PFSK-1 (cell line): ENCODE data around the gene DNAH14.

Experiments
- FOXP2 ChIP-seq: optimal IDR thresholded peaks from 2 replicates; pipeline ENCODE3; 2011; ENCODE audit warnings: borderline replicate concordance, control low read depth, inconsistent platforms; ENCODE audit not compliant: insufficient read depth; ENCODE audit errors: extremely low read length, extremely low read depth
- POLR2AphosphoS5 ChIP-seq: IDR thresholded peaks from 2 replicates; pipeline ENCODE4 v1.6.1; 2012; ENCODE audit warnings: low read depth, mild to moderate bottlenecking, control low read depth, low read length, moderate library complexity
- REST ChIP-seq, 2 experiments: IDR thresholded peaks; 2 replicates each; pipeline versions ENCODE4 v1.6.1 to v1.8.0; 2011 to 2012; ENCODE audit warnings: low read depth in 2 of 2, low read length in 2 of 2, control low read depth in 1 of 2, inconsistent platforms in 1 of 2, mild to moderate bottlenecking in 1 of 2, moderate library complexity in 1 of 2; ENCODE audit not compliant: insufficient read depth in 1 of 2
- SIN3A ChIP-seq: IDR thresholded peaks from 2 replicates; pipeline ENCODE4 v1.6.1; 2012; ENCODE audit warnings: mild to moderate bottlenecking, low read length, moderate library complexity, borderline replicate concordance; ENCODE audit not compliant: insufficient read depth
- TAF1 ChIP-seq: IDR thresholded peaks from 2 replicates; pipeline ENCODE4 v1.6.1; 2012; ENCODE audit warnings: low read length, control low read depth, borderline replicate concordance; ENCODE audit not compliant: insufficient read depth

Gene DNAH14

GRCh38 chr1:225191199-225191753, 261.8 kb downstream of the DNAH14 start:
- TF ChIP-seq REST (IDR thresholded peaks at IDR 0.05; ENCODE audit: insufficient read depth in 1 of 2, low read depth in 2 of 2, low read length in 2 of 2) (no peak), POLR2AphosphoS5 (no peak), FOXP2 (no peak), SIN3A (no peak), TAF1 (no peak)

- TF ChIP-seq REST (IDR thresholded peaks at IDR 0.05; ENCODE audit: insufficient read depth in 1 of 2, low read depth in 2 of 2, low read length in 2 of 2), result no peak
- TF ChIP-seq POLR2AphosphoS5, result no peak
- TF ChIP-seq FOXP2, result no peak
- no peak for TF ChIP-seq SIN3A
- TF ChIP-seq TAF1, result no peak
These were observed 272.0 kb downstream of the DNAH14 start for GRCh38 chr1:225201447-225201846.

- TF ChIP-seq TAF1 (no peak), POLR2AphosphoS5 (no peak), SIN3A (no peak), REST (IDR thresholded peaks at IDR 0.05; ENCODE audit: insufficient read depth in 1 of 2, low read depth in 2 of 2, low read length in 2 of 2) (no peak), FOXP2 (no peak)
These were observed 278.3 kb downstream of the DNAH14 start for GRCh38 chr1:225207791-225208190.

GRCh38 chr1:225209153-225209552, 279.7 kb downstream of the DNAH14 start:
- TF ChIP-seq REST (IDR thresholded peaks at IDR 0.05; ENCODE audit: insufficient read depth in 1 of 2, low read depth in 2 of 2, low read length in 2 of 2), result no peak
- TF ChIP-seq FOXP2, result no peak
- TF ChIP-seq SIN3A, result no peak
- no peak for TF ChIP-seq TAF1
- no peak for TF ChIP-seq POLR2AphosphoS5
